Endodermal cell (in vitro differentiated cells): Measurements from ENCODE around the gene MAP4K3. TPM values are rescaled to one million over a fixed set of nuclear protein-coding genes. Genes with fewer than 3 reads are reported as not detected.

Experiments
- DNase-seq: peaks from one replicate; pipeline ENCODE4 v3.0.0-alpha.2; 2017
- H3K27ac ChIP-seq: 2 replicates; pipeline ENCODE4 v1.5.1; 2013; ENCODE audit warnings: mild to moderate bottlenecking, low read depth, low read length, moderate library complexity
- H3K27me3 ChIP-seq: 2 replicates; pipeline ENCODE4 v1.6.1; 2013; ENCODE audit warnings: mild to moderate bottlenecking, low read length, moderate library complexity; ENCODE audit not compliant: insufficient read depth, control insufficient read depth, poor library complexity, severe bottlenecking
- H3K36me3 ChIP-seq: 2 replicates; pipeline ENCODE4 v1.7.0; 2013; ENCODE audit warnings: mild to moderate bottlenecking, low read length, moderate library complexity; ENCODE audit not compliant: control insufficient read depth, insufficient read depth
- H3K4me1 ChIP-seq: one replicate; pipeline ENCODE4 v1.7.0; 2013; ENCODE audit warnings: low read length; ENCODE audit not compliant: control insufficient read depth, insufficient read depth
- H3K4me3 ChIP-seq: 2 replicates; pipeline ENCODE4 v1.5.1; 2013; ENCODE audit warnings: mild to moderate bottlenecking, low read length, moderate library complexity
- H3K9ac ChIP-seq: 2 replicates; pipeline ENCODE4 v1.6.1; 2013; ENCODE audit warnings: mild to moderate bottlenecking, low read length, moderate library complexity; ENCODE audit not compliant: poor library complexity, severe bottlenecking; ENCODE audit errors: extremely low read depth
- H3K9me3 ChIP-seq: 2 replicates; pipeline ENCODE4 v1.6.1; 2013; ENCODE audit warnings: mild to moderate bottlenecking, low read length, moderate library complexity; ENCODE audit not compliant: control insufficient read depth
- H3K27ac Mint-ChIP-seq: 2 replicates; pipeline ENCODE4 v1.8.0; 2020; ENCODE audit warnings: mixed read lengths
- H3K27me3 Mint-ChIP-seq: 2 replicates; pipeline ENCODE4 v1.8.0; 2021; ENCODE audit warnings: mild to moderate bottlenecking, mixed read lengths; ENCODE audit not compliant: insufficient read depth
- H3K36me3 Mint-ChIP-seq: 2 replicates; pipeline ENCODE4 v1.8.0; 2020; ENCODE audit warnings: low read depth, mixed read lengths
- H3K4me1 Mint-ChIP-seq: 2 replicates; pipeline ENCODE4 v1.8.0; 2020; ENCODE audit warnings: mixed read lengths
- H3K4me3 Mint-ChIP-seq: 2 replicates; pipeline ENCODE4 v1.8.0; 2020; ENCODE audit warnings: mild to moderate bottlenecking, moderate library complexity, mixed read lengths
- H3K9me3 Mint-ChIP-seq: 2 replicates; pipeline ENCODE4 v1.8.0; 2020; ENCODE audit warnings: mild to moderate bottlenecking, mixed read lengths
- CTCF ChIP-seq: fragments of 200-600 bp; sonication (generic); conservative IDR thresholded peaks from 2 replicates; pipeline ENCODE4 v1.5.0; 2021; ENCODE audit warnings: antibody characterized with exemption, mild to moderate bottlenecking
- WGBS, 2 experiments: methylation state at CpG; one replicate each; pipeline versions ENCODE4 v1.1.5 to v1.1.7; 2013; ENCODE audit warnings: missing lambda C conversion rate in 2 of 2, mixed read lengths in 1 of 2; ENCODE audit not compliant: insufficient coverage in 1 of 2, insufficient read length in 1 of 2; 5-methylcytosine and 5-hydroxymethylcytosine counted together
- total RNA-seq, 2 donors: library from RNA; stranded (reverse); fragmentation: NEBNext Ultra II Directional in 1 of 2; extraction: Animal tissue kit (Norgen Biotek cat#: 25700) in 1 of 2; gene quantifications; 2 replicates in 1 of 2; 3 replicates in 1 of 2; pipeline ENCODE4 v1.2.1, GENCODE V29; 2021

MAP4K3 gene
- total RNA-seq, 2 donors from 2014 or later = 39.1 to 45.5 TPM

- Mint-ChIP-seq H3K4me3 (no peak overlapping the region), H3K4me1 (peaks cover 11% of the 10 kb centered on the region), H3K27ac (no peak overlapping the region), H3K27me3 (no peaks in the 10 kb centered on the region), H3K36me3 (no peaks in the 10 kb centered on the region), H3K9me3 (no peaks in the 10 kb centered on the region)
- no peak overlapping the region for H3K4me3 ChIP-seq
- peaks cover 3% of the 10 kb centered on the region for H3K4me1 ChIP-seq
- 54 to 72% methylated on average over 2 to 3 of the region's 3 CpGs for WGBS, 2 experiments
- peak; percentile 67 for DNase-seq
- no peak for TF ChIP-seq CTCF
- no peak overlapping the region for H3K9ac ChIP-seq
- H3K27ac ChIP-seq = no peak overlapping the region
- no peaks in the 10 kb centered on the region for H3K36me3 ChIP-seq
- H3K27me3 ChIP-seq = no peaks in the 10 kb centered on the region
- H3K9me3 ChIP-seq = no peaks in the 10 kb centered on the region
Measured at GRCh38 chr2:39469807-39470206, 32.7 kb upstream of the MAP4K3 start.

GRCh38 chr2:39468579-39469451 is 31.7 kb upstream of the MAP4K3 start:
- TF ChIP-seq CTCF = no peak
- DNase-seq = no peak
- H3K4me3 Mint-ChIP-seq = no peak overlapping the region
- Histone ChIP-seq H3K36me3 (no peaks in the 10 kb centered on the region), H3K9ac (no peak overlapping the region), H3K4me1 (peaks cover 3% of the 10 kb centered on the region), H3K27me3 (no peaks in the 10 kb centered on the region), H3K27ac (peak overlapping the region; percentile 53), H3K4me3 (no peak overlapping the region), H3K9me3 (no peaks in the 10 kb centered on the region)
- 86 to 94% methylated on average over 1 to 4 of the region's 4 CpGs for WGBS, 2 experiments
- peaks cover 11% of the 10 kb centered on the region for H3K4me1 Mint-ChIP-seq
- H3K27ac Mint-ChIP-seq = no peak overlapping the region
- H3K9me3 Mint-ChIP-seq = no peaks in the 10 kb centered on the region
- no peaks in the 10 kb centered on the region for H3K27me3 Mint-ChIP-seq
- no peaks in the 10 kb centered on the region for H3K36me3 Mint-ChIP-seq

- Histone ChIP-seq H3K9me3 (no peaks in the 10 kb centered on the region), H3K4me3 (no peak overlapping the region), H3K9ac (no peak overlapping the region), H3K27me3 (no peaks in the 10 kb centered on the region), H3K27ac (no peak overlapping the region), H3K36me3 (no peaks in the 10 kb centered on the region), H3K4me1 (peaks cover 3% of the 10 kb centered on the region)
- H3K27me3 Mint-ChIP-seq = no peaks in the 10 kb centered on the region
- no peak overlapping the region for H3K27ac Mint-ChIP-seq
- no peak for DNase-seq
- H3K4me3 Mint-ChIP-seq = no peak overlapping the region
- H3K4me1 Mint-ChIP-seq = peaks cover 11% of the 10 kb centered on the region
- WGBS, 2 experiments = 96 to 97% methylated on average over 4 to 6 of the region's 6 CpGs
- no peaks in the 10 kb centered on the region for H3K36me3 Mint-ChIP-seq
- no peak for TF ChIP-seq CTCF
- no peaks in the 10 kb centered on the region for H3K9me3 Mint-ChIP-seq
Measured at GRCh38 chr2:39466311-39466710, 29.2 kb upstream of the MAP4K3 start.
